ENCODE measurements around the gene DPP7. TPM values are rescaled to one million over a fixed set of nuclear protein-coding genes. Genes with fewer than 3 reads are reported as not detected.

The DPP7 gene
- total RNA-seq, 1 experiment from 2014 or later: 230 TPM

DNA sequence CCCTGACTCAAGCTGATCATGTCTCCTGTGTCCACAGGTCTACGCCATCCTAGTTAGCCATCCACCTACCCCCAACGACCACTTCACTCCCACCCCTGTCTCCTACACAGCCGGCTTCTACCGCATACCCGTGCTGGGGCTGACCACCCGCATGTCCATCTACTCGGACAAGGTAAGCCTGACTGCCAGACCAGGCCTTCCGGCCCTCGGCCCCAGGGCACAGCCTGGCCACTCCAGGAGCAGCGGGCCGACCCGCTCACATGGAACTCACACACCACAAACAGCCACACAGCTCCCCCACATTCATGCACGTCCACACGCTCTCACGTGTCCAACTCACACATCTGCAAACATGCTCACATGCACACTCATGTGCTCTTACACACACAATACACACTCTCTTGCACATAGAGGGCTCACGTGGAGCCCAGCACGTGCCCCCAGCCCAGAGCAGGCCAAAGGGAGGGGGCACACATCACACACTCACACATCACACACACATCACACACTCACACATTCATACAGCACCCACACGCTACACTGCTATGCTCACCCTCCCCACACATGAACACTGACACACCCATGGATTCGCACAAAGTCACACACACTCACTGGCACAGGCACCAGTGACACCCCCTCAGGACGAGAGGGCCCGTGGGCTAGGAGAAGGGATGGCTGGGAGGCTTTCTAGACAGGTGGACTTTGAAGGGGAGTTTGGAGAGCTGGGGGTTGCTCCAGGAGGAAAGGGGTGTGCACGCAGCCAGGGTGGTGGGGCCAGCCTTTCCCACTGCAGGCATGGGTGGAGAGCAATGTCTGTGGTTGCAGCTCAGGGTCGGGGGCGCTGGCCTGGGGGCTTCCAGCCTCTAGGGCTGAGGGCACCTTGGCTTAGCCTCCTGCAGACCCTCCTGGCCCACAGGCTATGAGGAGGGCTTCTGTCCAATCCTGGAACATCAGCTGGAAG lies 27.7 kb upstream of the DPP7 start:
- H3K27me3 Mint-ChIP-seq (ENCODE audit: insufficient read depth, unreplicated experiment): peaks cover 13% of the 10 kb centered on the region
- no peaks in the 10 kb centered on the region for H3K4me1 Mint-ChIP-seq (ENCODE audit: low read depth, unreplicated experiment)

DNA sequence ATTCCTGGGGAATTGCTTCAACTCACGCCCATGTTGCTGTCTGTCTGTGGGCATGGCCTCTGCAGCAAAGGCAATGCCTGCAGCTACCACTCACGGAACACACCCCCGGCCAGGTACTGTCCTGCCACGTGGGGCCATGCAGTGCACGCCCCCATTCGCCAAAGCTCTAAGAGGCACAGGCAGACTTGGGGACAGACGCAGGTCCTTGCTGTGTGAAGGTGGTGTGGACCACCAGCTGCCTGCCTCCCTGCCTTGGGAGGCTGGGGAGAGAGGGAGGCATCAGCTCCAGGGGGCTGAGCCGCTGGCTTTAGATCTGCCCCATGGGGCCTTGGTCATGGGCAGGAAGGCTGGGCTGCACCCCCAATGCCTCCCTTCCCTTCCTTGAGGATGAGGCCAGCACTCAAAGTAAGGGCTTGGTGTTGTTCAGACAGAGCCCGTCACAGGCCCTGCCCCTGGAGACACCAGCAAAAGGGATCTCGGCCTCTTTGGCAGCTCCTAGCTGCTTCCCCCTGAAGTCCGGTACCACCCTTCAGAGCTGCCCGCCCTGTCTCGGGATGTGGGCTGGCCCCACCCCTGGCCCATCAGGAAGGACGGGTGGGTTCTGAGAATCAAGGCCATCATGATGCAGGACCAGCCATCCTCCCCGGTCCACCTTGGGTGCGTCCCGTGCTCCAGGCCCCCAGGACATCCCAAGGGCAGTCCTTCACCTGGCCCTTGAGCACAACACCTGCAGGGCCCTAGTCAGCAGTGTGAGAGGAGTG lies 26.7 kb upstream of the DPP7 start:
- peaks cover 10% of the 10 kb centered on the region; the same call in 1 of the 2 replicates for H3K4me1 ChIP-seq
- no peaks in the 10 kb centered on the region for H3K36me3 ChIP-seq (ENCODE audit: control insufficient read depth, insufficient read depth, low read length)
- no peak for DNase-seq
- H3K27ac Mint-ChIP-seq (ENCODE audit: unreplicated experiment): no peak overlapping the region
- H3K27me3 Mint-ChIP-seq (ENCODE audit: insufficient read depth, unreplicated experiment): peaks cover 6% of the 10 kb centered on the region
- intact Hi-C loops (cut with micrococcal nuclease; ENCODE audit: unreplicated experiment): loop anchor here (5.0 kb wide), 1 partner anchor 499 kb away; no protein-coding TSS in a partner anchor
- H3K4me1 Mint-ChIP-seq (ENCODE audit: low read depth, unreplicated experiment): no peaks in the 10 kb centered on the region
- TF ChIP-seq, protein P1, sequence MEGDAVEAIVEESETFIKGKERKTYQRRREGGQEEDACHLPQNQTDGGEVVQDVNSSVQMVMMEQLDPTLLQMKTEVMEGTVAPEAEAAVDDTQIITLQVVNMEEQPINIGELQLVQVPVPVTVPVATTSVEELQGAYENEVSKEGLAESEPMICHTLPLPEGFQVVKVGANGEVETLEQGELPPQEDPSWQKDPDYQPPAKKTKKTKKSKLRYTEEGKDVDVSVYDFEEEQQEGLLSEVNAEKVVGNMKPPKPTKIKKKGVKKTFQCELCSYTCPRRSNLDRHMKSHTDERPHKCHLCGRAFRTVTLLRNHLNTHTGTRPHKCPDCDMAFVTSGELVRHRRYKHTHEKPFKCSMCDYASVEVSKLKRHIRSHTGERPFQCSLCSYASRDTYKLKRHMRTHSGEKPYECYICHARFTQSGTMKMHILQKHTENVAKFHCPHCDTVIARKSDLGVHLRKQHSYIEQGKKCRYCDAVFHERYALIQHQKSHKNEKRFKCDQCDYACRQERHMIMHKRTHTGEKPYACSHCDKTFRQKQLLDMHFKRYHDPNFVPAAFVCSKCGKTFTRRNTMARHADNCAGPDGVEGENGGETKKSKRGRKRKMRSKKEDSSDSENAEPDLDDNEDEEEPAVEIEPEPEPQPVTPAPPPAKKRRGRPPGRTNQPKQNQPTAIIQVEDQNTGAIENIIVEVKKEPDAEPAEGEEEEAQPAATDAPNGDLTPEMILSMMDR (IDR thresholded peaks at IDR 0.05; ENCODE audit: insufficient read depth in 1 of 2, low read depth in 1 of 2, low read length in 1 of 2, severe bottlenecking in 1 of 2, unreplicated experiment in 1 of 2): no peak
- H3K9me3 ChIP-seq: no peaks in the 10 kb centered on the region
- H3K9me3 Mint-ChIP-seq (ENCODE audit: unreplicated experiment): no peaks in the 10 kb centered on the region
- no peaks in the 10 kb centered on the region for H3K27me3 ChIP-seq (replicated peaks; ENCODE audit: control insufficient read depth, insufficient read depth, low read length)
- no TSS peak for BruUV-seq (replicated peaks)
- H3K36me3 Mint-ChIP-seq (ENCODE audit: insufficient read depth, unreplicated experiment): peaks cover under 1% of the 10 kb centered on the region
- CTCF ChIA-PET: interaction anchor here (0.7 kb wide), 1 partner anchor 42 kb away, joined by 3 read pairs; no protein-coding TSS in a partner anchor
- H3K4me3 Mint-ChIP-seq (ENCODE audit: unreplicated experiment): no peak overlapping the region
- POLR2A ChIA-PET: interaction anchor here (0.5 kb wide), 1 partner anchor 10 kb away, joined by 5 read pairs; no protein-coding TSS in a partner anchor
- no peak overlapping the region for H3K4me3 ChIP-seq (ENCODE audit: low read depth, low read length)

More for the DNA sequence above, 27.7 kb upstream of the DPP7 start:
- no TSS peak for BruUV-seq (replicated peaks)
- ChIA-PET POLR2A (no interaction called here), CTCF (no interaction called here)
- TF ChIP-seq, protein P1 (IDR thresholded peaks at IDR 0.05; ENCODE audit: insufficient read depth in 1 of 2, low read depth in 1 of 2, low read length in 1 of 2, severe bottlenecking in 1 of 2, unreplicated experiment in 1 of 2): no peak
- Mint-ChIP-seq H3K27ac (ENCODE audit: unreplicated experiment) (no peak overlapping the region), H3K36me3 (ENCODE audit: insufficient read depth, unreplicated experiment) (no peaks in the 10 kb centered on the region), H3K9me3 (ENCODE audit: unreplicated experiment) (no peaks in the 10 kb centered on the region), H3K4me3 (ENCODE audit: unreplicated experiment) (no peak overlapping the region)
- Histone ChIP-seq H3K27me3 (replicated peaks; ENCODE audit: control insufficient read depth, insufficient read depth, low read length) (no peaks in the 10 kb centered on the region), H3K4me1 (peaks cover 10% of the 10 kb centered on the region; the same call in 1 of the 2 replicates), H3K36me3 (ENCODE audit: control insufficient read depth, insufficient read depth, low read length) (no peaks in the 10 kb centered on the region), H3K4me3 (ENCODE audit: low read depth, low read length) (no peak overlapping the region), H3K9me3 (no peaks in the 10 kb centered on the region)
- intact Hi-C loops (cut with micrococcal nuclease; ENCODE audit: unreplicated experiment): loop anchor here (5.0 kb wide), 1 partner anchor 500 kb away; no protein-coding TSS in a partner anchor
- no peak for DNase-seq

Data from Caco-2 (cell line).